Dendritic cell treated with granulocyte-macrophage colony-stimulating factor and Interleukin-4, amounts not matched to agents 40 ng/mL and 50 ng/mL, for 4 days (primary cell): ENCODE measurements around the gene DCTN2.

Source experiments
- H3K27ac Mint-ChIP-seq: one replicate; pipeline ENCODE4 v1.8.0; 2022; ENCODE audit warnings: mild to moderate bottlenecking, mixed read lengths
- H3K27me3 Mint-ChIP-seq: one replicate; pipeline ENCODE4 v1.8.0; 2022; ENCODE audit warnings: mild to moderate bottlenecking, mixed read lengths
- H3K36me3 Mint-ChIP-seq: one replicate; pipeline ENCODE4 v1.8.0; 2022; ENCODE audit warnings: low read depth, mixed read lengths
- H3K4me1 Mint-ChIP-seq: one replicate; pipeline ENCODE4 v1.8.0; 2022; ENCODE audit warnings: low read depth, mixed read lengths
- H3K4me3 Mint-ChIP-seq: one replicate; pipeline ENCODE4 v1.8.0; 2022; ENCODE audit warnings: mild to moderate bottlenecking, moderate library complexity, mixed read lengths
- H3K9me3 Mint-ChIP-seq: one replicate; pipeline ENCODE4 v1.8.0; 2022; ENCODE audit warnings: mixed read lengths
- intact Hi-C: fragments of 100-400 bp; cut with micrococcal nuclease; formaldehyde crosslinking; loops from one replicate; pipeline ENCODE4 v1.15.0; 2022

The DCTN2 gene

GRCh38 chr12:57534991-57535543 lies 11.9 kb downstream of the DCTN2 start:
- no peak overlapping the region for H3K27ac Mint-ChIP-seq
- no peak overlapping the region for H3K4me3 Mint-ChIP-seq
- no peaks in the 10 kb centered on the region for H3K27me3 Mint-ChIP-seq
- H3K36me3 Mint-ChIP-seq = peaks cover 100% of the 10 kb centered on the region
- H3K4me1 Mint-ChIP-seq = peaks cover 8% of the 10 kb centered on the region
- H3K9me3 Mint-ChIP-seq = no peaks in the 10 kb centered on the region
- intact Hi-C loops = no loop called here

- peaks cover 100% of the 10 kb centered on the region for H3K36me3 Mint-ChIP-seq
- intact Hi-C loops = no loop called here
Observed at GRCh38 chr12:57534250-57534649, 12.7 kb downstream of the DCTN2 start.

GRCh38 chr12:57533108-57533507 lies 13.9 kb downstream of the DCTN2 start:
- H3K4me3 Mint-ChIP-seq = no peak overlapping the region
- no peaks in the 10 kb centered on the region for H3K27me3 Mint-ChIP-seq
- H3K36me3 Mint-ChIP-seq = peaks cover 100% of the 10 kb centered on the region
- H3K9me3 Mint-ChIP-seq = no peaks in the 10 kb centered on the region
- H3K4me1 Mint-ChIP-seq = peaks cover 4% of the 10 kb centered on the region
- H3K27ac Mint-ChIP-seq = no peak overlapping the region
- intact Hi-C loops = no loop called here

More at GRCh38 chr12:57534250-57534649, 12.7 kb downstream of the DCTN2 start:
- Mint-ChIP-seq H3K4me1 (peaks cover 8% of the 10 kb centered on the region), H3K4me3 (no peak overlapping the region), H3K27me3 (no peaks in the 10 kb centered on the region), H3K27ac (no peak overlapping the region), H3K9me3 (no peaks in the 10 kb centered on the region)

GRCh38 chr12:57531836-57532235 lies 15.2 kb downstream of the DCTN2 start:
- H3K9me3 Mint-ChIP-seq = no peaks in the 10 kb centered on the region
- H3K27me3 Mint-ChIP-seq = no peaks in the 10 kb centered on the region
- no peak overlapping the region for H3K27ac Mint-ChIP-seq
- H3K4me1 Mint-ChIP-seq = peaks cover 5% of the 10 kb centered on the region
- peaks cover 100% of the 10 kb centered on the region for H3K36me3 Mint-ChIP-seq
- intact Hi-C loops = no loop called here
- H3K4me3 Mint-ChIP-seq = no peak overlapping the region

- Mint-ChIP-seq H3K36me3 (peaks cover 100% of the 10 kb centered on the region), H3K27me3 (no peaks in the 10 kb centered on the region), H3K4me1 (peaks cover 18% of the 10 kb centered on the region), H3K27ac (no peak overlapping the region), H3K4me3 (no peak overlapping the region), H3K9me3 (no peaks in the 10 kb centered on the region)
- intact Hi-C loops = no loop called here
Observed at GRCh38 chr12:57530396-57531142, 16.4 kb downstream of the DCTN2 start.

GRCh38 chr12:57529831-57530230 lies 17.2 kb downstream of the DCTN2 start:
- peaks cover 25% of the 10 kb centered on the region for H3K4me1 Mint-ChIP-seq
- intact Hi-C loops = no loop called here
- H3K36me3 Mint-ChIP-seq = peaks cover 100% of the 10 kb centered on the region
- H3K27ac Mint-ChIP-seq = no peak overlapping the region
- H3K27me3 Mint-ChIP-seq = no peaks in the 10 kb centered on the region
- no peaks in the 10 kb centered on the region for H3K9me3 Mint-ChIP-seq
- no peak overlapping the region for H3K4me3 Mint-ChIP-seq

GRCh38 chr12:57528831-57529555 lies 18.0 kb downstream of the DCTN2 start:
- Mint-ChIP-seq H3K9me3 (no peaks in the 10 kb centered on the region), H3K36me3 (peaks cover 100% of the 10 kb centered on the region), H3K27ac (no peak overlapping the region), H3K4me1 (peaks cover 30% of the 10 kb centered on the region), H3K27me3 (no peaks in the 10 kb centered on the region), H3K4me3 (no peak overlapping the region)
- intact Hi-C loops = no loop called here

- Mint-ChIP-seq H3K4me1 (peaks cover 38% of the 10 kb centered on the region), H3K27me3 (no peaks in the 10 kb centered on the region), H3K4me3 (no peak overlapping the region), H3K27ac (no peak overlapping the region), H3K9me3 (no peaks in the 10 kb centered on the region), H3K36me3 (peaks cover 97% of the 10 kb centered on the region)
- intact Hi-C loops = no loop called here
Observed at GRCh38 chr12:57528176-57528575, 18.8 kb downstream of the DCTN2 start.

GRCh38 chr12:57527184-57527583 lies 19.8 kb downstream of the DCTN2 start:
- H3K27ac Mint-ChIP-seq = no peak overlapping the region
- H3K4me3 Mint-ChIP-seq = no peak overlapping the region
- H3K36me3 Mint-ChIP-seq = peaks cover 91% of the 10 kb centered on the region
- intact Hi-C loops = no loop called here
- no peaks in the 10 kb centered on the region for H3K27me3 Mint-ChIP-seq
- H3K4me1 Mint-ChIP-seq = peaks cover 43% of the 10 kb centered on the region
- no peaks in the 10 kb centered on the region for H3K9me3 Mint-ChIP-seq

- H3K27me3 Mint-ChIP-seq = no peaks in the 10 kb centered on the region
- H3K36me3 Mint-ChIP-seq = peaks cover 85% of the 10 kb centered on the region
- H3K27ac Mint-ChIP-seq = no peak overlapping the region
- peaks cover 49% of the 10 kb centered on the region for H3K4me1 Mint-ChIP-seq
- no peak overlapping the region for H3K4me3 Mint-ChIP-seq
- H3K9me3 Mint-ChIP-seq = no peaks in the 10 kb centered on the region
- intact Hi-C loops = no loop called here
Observed at GRCh38 chr12:57526477-57527126, 20.4 kb downstream of the DCTN2 start.

GRCh38 chr12:57525615-57526383 lies 21.2 kb downstream of the DCTN2 start:
- H3K9me3 Mint-ChIP-seq = no peaks in the 10 kb centered on the region
- H3K36me3 Mint-ChIP-seq = peaks cover 77% of the 10 kb centered on the region
- peaks cover 57% of the 10 kb centered on the region for H3K4me1 Mint-ChIP-seq
- intact Hi-C loops = no loop called here
- H3K4me3 Mint-ChIP-seq = no peak overlapping the region
- H3K27me3 Mint-ChIP-seq = no peaks in the 10 kb centered on the region
- peak overlapping the region; percentile 49 for H3K27ac Mint-ChIP-seq

- peaks cover 73% of the 10 kb centered on the region for H3K36me3 Mint-ChIP-seq
- no peak overlapping the region for H3K4me3 Mint-ChIP-seq
- H3K4me1 Mint-ChIP-seq = peaks cover 58% of the 10 kb centered on the region
- H3K27ac Mint-ChIP-seq = peak overlapping the region; percentile 49
- no peaks in the 10 kb centered on the region for H3K9me3 Mint-ChIP-seq
- intact Hi-C loops = no loop called here
- no peaks in the 10 kb centered on the region for H3K27me3 Mint-ChIP-seq
Observed at GRCh38 chr12:57524814-57525614, 22.0 kb downstream of the DCTN2 start.
